Brain microvascular endothelial cell (primary cell): ENCODE results near the gene JDP2.

Source experiments
- DNase-seq: peaks from one replicate; pipeline ENCODE4 v3.0.0-alpha.2; 2020
- H3K27ac ChIP-seq: fragments of 250-450 bp; sonication (Bioruptor Pico); 2 replicates; pipeline ENCODE4 v1.5.1; 2020; ENCODE audit warnings: mild to moderate bottlenecking, moderate library complexity
- H3K27me3 ChIP-seq: fragments of 250-450 bp; sonication (Bioruptor Pico); replicated peaks from 2 replicates; pipeline ENCODE4 v1.5.1; 2020; ENCODE audit warnings: mild to moderate bottlenecking
- H3K36me3 ChIP-seq: fragments of 250-450 bp; sonication (Bioruptor Pico); replicated peaks from 2 replicates; pipeline ENCODE4 v1.5.1; 2020; ENCODE audit warnings: mild to moderate bottlenecking
- H3K4me3 ChIP-seq: 2 replicates; pipeline ENCODE4 v1.5.1; 2011; ENCODE audit warnings: low read depth, mild to moderate bottlenecking, control low read depth, low read length, moderate library complexity
- CTCF ChIP-seq: IDR thresholded peaks from 2 replicates; pipeline ENCODE4 v1.5.1; 2011; ENCODE audit warnings: low read depth, mild to moderate bottlenecking, moderate library complexity, low read length, control low read depth, inconsistent platforms; ENCODE audit errors: missing control alignments
- in situ Hi-C: cut with HindIII; loops from 2 replicates; pipeline ENCODE4 v1.10.0; 2017; ENCODE audit warnings: low sequenced_read_pairs, low pct_ligation_motif_present

The JDP2 gene

GRCh38 chr14:75443203-75443969 lies 15.6 kb downstream of the JDP2 start:
- Histone ChIP-seq H3K36me3 (peaks cover 2% of the 10 kb centered on the region), H3K27me3 (no peaks in the 10 kb centered on the region), H3K4me3 (no peak overlapping the region), H3K27ac (no peak overlapping the region)
- in situ Hi-C loops = no loop called here
- no peak for DNase-seq
- TF ChIP-seq CTCF = no peak

- no peak for DNase-seq
- H3K27me3 ChIP-seq = no peaks in the 10 kb centered on the region
- no peak overlapping the region for H3K27ac ChIP-seq
- TF ChIP-seq CTCF = no peak
- in situ Hi-C loops = no loop called here
- H3K36me3 ChIP-seq = no peaks in the 10 kb centered on the region
- H3K4me3 ChIP-seq = no peak overlapping the region
Observed at GRCh38 chr14:75445236-75445635, 17.4 kb downstream of the JDP2 start.

GRCh38 chr14:75445963-75446362 lies 18.1 kb downstream of the JDP2 start:
- H3K27ac ChIP-seq = no peak overlapping the region
- H3K36me3 ChIP-seq = no peaks in the 10 kb centered on the region
- H3K4me3 ChIP-seq = no peak overlapping the region
- no peak for DNase-seq
- in situ Hi-C loops = no loop called here
- TF ChIP-seq CTCF = no peak
- H3K27me3 ChIP-seq = no peaks in the 10 kb centered on the region

- H3K27me3 ChIP-seq = no peaks in the 10 kb centered on the region
- H3K27ac ChIP-seq = no peak overlapping the region
- in situ Hi-C loops = no loop called here
- TF ChIP-seq CTCF = no peak
- no peak overlapping the region for H3K4me3 ChIP-seq
- no peak for DNase-seq
- H3K36me3 ChIP-seq = no peaks in the 10 kb centered on the region
Observed at GRCh38 chr14:75446447-75446846, 18.6 kb downstream of the JDP2 start.

- H3K4me3 ChIP-seq = no peak overlapping the region
- no peaks in the 10 kb centered on the region for H3K27me3 ChIP-seq
- DNase-seq = no peak
- in situ Hi-C loops = no loop called here
- H3K27ac ChIP-seq = no peak overlapping the region
- no peak for TF ChIP-seq CTCF
- H3K36me3 ChIP-seq = no peaks in the 10 kb centered on the region
Observed at GRCh38 chr14:75448209-75448608, 20.4 kb downstream of the JDP2 start.

GRCh38 chr14:75449036-75449435 lies 21.2 kb downstream of the JDP2 start:
- no peak for TF ChIP-seq CTCF
- no peak overlapping the region for H3K27ac ChIP-seq
- no peaks in the 10 kb centered on the region for H3K27me3 ChIP-seq
- no peak for DNase-seq
- in situ Hi-C loops = no loop called here
- H3K36me3 ChIP-seq = no peaks in the 10 kb centered on the region
- no peak overlapping the region for H3K4me3 ChIP-seq
